Neural cell (in vitro differentiated cells): ENCODE data around the gene SYTL5. TPM values are rescaled to one million over a fixed set of nuclear protein-coding genes. Genes with fewer than 3 reads are reported as not detected.
A peak's percentile ranks its signal among the peaks of the same experiment; 100 is the strongest.

Source experiments
- H2AFZ ChIP-seq: fragments of 200-600, 300-800 bp; sonication (generic), shearing (Covaris generic); 2 replicates; pipeline ENCODE4 v1.6.0; 2014; ENCODE audit warnings: low read depth, mild to moderate bottlenecking, antibody characterized with exemption, low read length, moderate library complexity
- H3F3A ChIP-seq: fragments of 200-600 bp; shearing (Covaris generic); 2 replicates; pipeline ENCODE4 v1.6.1; 2016; ENCODE audit warnings: mild to moderate bottlenecking, moderate library complexity, mixed read lengths, antibody characterized with exemption, low read length; ENCODE audit not compliant: insufficient read depth, poor library complexity, severe bottlenecking
- H3K27ac ChIP-seq: fragments of 200-600, 300-800 bp; sonication (generic), shearing (Covaris generic); 2 replicates; pipeline ENCODE4 v1.5.1; 2014; ENCODE audit warnings: mild to moderate bottlenecking, low read length, moderate library complexity
- H3K27me3 ChIP-seq: fragments of 300-800, 200-600 bp; sonication (generic), shearing (Covaris generic); 2 replicates; pipeline ENCODE4 v1.6.0; 2014; ENCODE audit warnings: mild to moderate bottlenecking, low read depth, low read length, moderate library complexity; ENCODE audit not compliant: insufficient read depth
- H3K36me3 ChIP-seq: fragments of 300-800, 200-600 bp; sonication (generic), shearing (Covaris generic); 2 replicates; pipeline ENCODE4 v1.5.1; 2014; ENCODE audit warnings: mild to moderate bottlenecking, antibody characterized with exemption, low read length, moderate library complexity; ENCODE audit not compliant: insufficient read depth
- H3K4me2 ChIP-seq: fragments of 300-800, 200-600 bp; sonication (generic), shearing (Covaris generic); 2 replicates; pipeline ENCODE4 v1.6.0; 2014; ENCODE audit warnings: mild to moderate bottlenecking, low read length
- H3K4me3 ChIP-seq: fragments of 300-800, 200-600 bp; sonication (generic), shearing (Covaris generic); 2 replicates; pipeline ENCODE4 v1.5.1; 2014; ENCODE audit warnings: mild to moderate bottlenecking, low read length, moderate library complexity
- H3K79me2 ChIP-seq: fragments of 200-600 bp; shearing (Covaris generic); replicated peaks from 2 replicates; pipeline ENCODE4 v1.6.0; 2014; ENCODE audit warnings: mild to moderate bottlenecking, low read length, moderate library complexity; ENCODE audit not compliant: insufficient read depth
- H3K9ac ChIP-seq: fragments of 300-800, 200-600 bp; sonication (generic), shearing (Covaris generic); 2 replicates; pipeline ENCODE4 v1.6.1; 2016; ENCODE audit warnings: mild to moderate bottlenecking, low read length, mixed read lengths
- H3K9me2 ChIP-seq: fragments of 200-600 bp; shearing (Covaris generic); 2 replicates; pipeline ENCODE4 v1.6.1; 2016; ENCODE audit warnings: mild to moderate bottlenecking, low read length, mixed read lengths; ENCODE audit not compliant: insufficient read depth
- H3K9me3 ChIP-seq: fragments of 200-600, 300-800 bp; sonication (generic), shearing (Covaris generic); 2 replicates; pipeline ENCODE4 v1.6.1; 2016; ENCODE audit warnings: mild to moderate bottlenecking, mixed run types, low read length, moderate library complexity, mixed read lengths
- H4K20me1 ChIP-seq: fragments of 200-600 bp; shearing (Covaris generic); 2 replicates; pipeline ENCODE4 v1.6.1; 2016; ENCODE audit warnings: mild to moderate bottlenecking, mixed run types; ENCODE audit not compliant: insufficient read depth
- EP300 ChIP-seq: fragments of 450-650 bp; conservative IDR thresholded peaks from 2 replicates; pipeline ENCODE4 v1.6.1; 2014; ENCODE audit warnings: antibody characterized with exemption, mild to moderate bottlenecking, moderate library complexity; ENCODE audit not compliant: poor library complexity, severe bottlenecking
- EZH2 ChIP-seq: fragments of 200-600, 300-800 bp; shearing (Covaris generic), sonication (generic); IDR thresholded peaks from 2 replicates; pipeline ENCODE4 v1.6.1; 2014; ENCODE audit warnings: antibody characterized with exemption, low read length, borderline replicate concordance, mild to moderate bottlenecking; ENCODE audit not compliant: insufficient read depth, poor library complexity, severe bottlenecking
- MXI1 ChIP-seq: fragments of 450-650 bp; conservative IDR thresholded peaks from 2 replicates; pipeline ENCODE4 v1.6.1; 2014; ENCODE audit warnings: antibody characterized with exemption, mild to moderate bottlenecking; ENCODE audit not compliant: poor library complexity, severe bottlenecking
- POLR2AphosphoS5 ChIP-seq: IDR thresholded peaks from 2 replicates; pipeline ENCODE4 v1.6.1; 2012
- RAD21 ChIP-seq: fragments of 450-650 bp; conservative IDR thresholded peaks from 2 replicates; pipeline ENCODE4 v1.6.1; 2014; ENCODE audit warnings: antibody characterized with exemption, mild to moderate bottlenecking, moderate library complexity
- SMC3 ChIP-seq: fragments of 450-650 bp; conservative IDR thresholded peaks from 2 replicates; pipeline ENCODE4 v1.6.1; 2014; ENCODE audit warnings: antibody characterized with exemption, mild to moderate bottlenecking, moderate library complexity; ENCODE audit not compliant: poor library complexity
- TAF1 ChIP-seq: IDR thresholded peaks from 2 replicates; pipeline ENCODE4 v1.6.1; 2012; ENCODE audit warnings: low read depth
- polyA plus RNA-seq: library from polyadenylated mRNA; depleted of rRNA; stranded (reverse); fragments of >200 nt; gene quantifications from 2 replicates; pipeline ENCODE4 v1.2.3, GENCODE V29; 2014
- TF ChIP-seq, protein P1 (sequence below): IDR thresholded peaks from 2 replicates; pipeline ENCODE4 v1.6.1; 2012; ENCODE audit warnings: borderline replicate concordance
- TF ChIP-seq, protein P2 (sequence below): fragments of 450-650 bp; IDR thresholded peaks from 2 replicates; pipeline ENCODE4 v1.5.1; 2014; ENCODE audit warnings: antibody characterized with exemption, mild to moderate bottlenecking, moderate library complexity; ENCODE audit not compliant: poor library complexity, severe bottlenecking

Gene SYTL5
- polyA plus RNA-seq, 1 donor from 2014 or later: 1.0 TPM

- Histone ChIP-seq H3K9me3 (no peaks in the 10 kb centered on the region), H3F3A (no peaks in the 10 kb centered on the region), H3K27me3 (no peaks in the 10 kb centered on the region), H4K20me1 (no peaks in the 10 kb centered on the region), H3K9me2 (no peaks in the 10 kb centered on the region), H3K79me2 (no peaks in the 10 kb centered on the region), H3K36me3 (no peaks in the 10 kb centered on the region), H2AFZ (no peak overlapping the region), H3K9ac (no peak overlapping the region), H3K4me2 (no peak overlapping the region), H3K27ac (no peak overlapping the region), H3K4me3 (no peak overlapping the region)
- no peak for TF ChIP-seq SMC3
- TF ChIP-seq MXI1: no peak
- TF ChIP-seq POLR2AphosphoS5: no peak
- TF ChIP-seq, protein P1, sequence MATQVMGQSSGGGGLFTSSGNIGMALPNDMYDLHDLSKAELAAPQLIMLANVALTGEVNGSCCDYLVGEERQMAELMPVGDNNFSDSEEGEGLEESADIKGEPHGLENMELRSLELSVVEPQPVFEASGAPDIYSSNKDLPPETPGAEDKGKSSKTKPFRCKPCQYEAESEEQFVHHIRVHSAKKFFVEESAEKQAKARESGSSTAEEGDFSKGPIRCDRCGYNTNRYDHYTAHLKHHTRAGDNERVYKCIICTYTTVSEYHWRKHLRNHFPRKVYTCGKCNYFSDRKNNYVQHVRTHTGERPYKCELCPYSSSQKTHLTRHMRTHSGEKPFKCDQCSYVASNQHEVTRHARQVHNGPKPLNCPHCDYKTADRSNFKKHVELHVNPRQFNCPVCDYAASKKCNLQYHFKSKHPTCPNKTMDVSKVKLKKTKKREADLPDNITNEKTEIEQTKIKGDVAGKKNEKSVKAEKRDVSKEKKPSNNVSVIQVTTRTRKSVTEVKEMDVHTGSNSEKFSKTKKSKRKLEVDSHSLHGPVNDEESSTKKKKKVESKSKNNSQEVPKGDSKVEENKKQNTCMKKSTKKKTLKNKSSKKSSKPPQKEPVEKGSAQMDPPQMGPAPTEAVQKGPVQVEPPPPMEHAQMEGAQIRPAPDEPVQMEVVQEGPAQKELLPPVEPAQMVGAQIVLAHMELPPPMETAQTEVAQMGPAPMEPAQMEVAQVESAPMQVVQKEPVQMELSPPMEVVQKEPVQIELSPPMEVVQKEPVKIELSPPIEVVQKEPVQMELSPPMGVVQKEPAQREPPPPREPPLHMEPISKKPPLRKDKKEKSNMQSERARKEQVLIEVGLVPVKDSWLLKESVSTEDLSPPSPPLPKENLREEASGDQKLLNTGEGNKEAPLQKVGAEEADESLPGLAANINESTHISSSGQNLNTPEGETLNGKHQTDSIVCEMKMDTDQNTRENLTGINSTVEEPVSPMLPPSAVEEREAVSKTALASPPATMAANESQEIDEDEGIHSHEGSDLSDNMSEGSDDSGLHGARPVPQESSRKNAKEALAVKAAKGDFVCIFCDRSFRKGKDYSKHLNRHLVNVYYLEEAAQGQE: no peak
- no peak for TF ChIP-seq EZH2
- TF ChIP-seq, protein P2, sequence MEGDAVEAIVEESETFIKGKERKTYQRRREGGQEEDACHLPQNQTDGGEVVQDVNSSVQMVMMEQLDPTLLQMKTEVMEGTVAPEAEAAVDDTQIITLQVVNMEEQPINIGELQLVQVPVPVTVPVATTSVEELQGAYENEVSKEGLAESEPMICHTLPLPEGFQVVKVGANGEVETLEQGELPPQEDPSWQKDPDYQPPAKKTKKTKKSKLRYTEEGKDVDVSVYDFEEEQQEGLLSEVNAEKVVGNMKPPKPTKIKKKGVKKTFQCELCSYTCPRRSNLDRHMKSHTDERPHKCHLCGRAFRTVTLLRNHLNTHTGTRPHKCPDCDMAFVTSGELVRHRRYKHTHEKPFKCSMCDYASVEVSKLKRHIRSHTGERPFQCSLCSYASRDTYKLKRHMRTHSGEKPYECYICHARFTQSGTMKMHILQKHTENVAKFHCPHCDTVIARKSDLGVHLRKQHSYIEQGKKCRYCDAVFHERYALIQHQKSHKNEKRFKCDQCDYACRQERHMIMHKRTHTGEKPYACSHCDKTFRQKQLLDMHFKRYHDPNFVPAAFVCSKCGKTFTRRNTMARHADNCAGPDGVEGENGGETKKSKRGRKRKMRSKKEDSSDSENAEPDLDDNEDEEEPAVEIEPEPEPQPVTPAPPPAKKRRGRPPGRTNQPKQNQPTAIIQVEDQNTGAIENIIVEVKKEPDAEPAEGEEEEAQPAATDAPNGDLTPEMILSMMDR: no peak
- TF ChIP-seq TAF1: no peak
- TF ChIP-seq RAD21: no peak
- no peak for TF ChIP-seq EP300
These were observed 63.6 kb downstream of the SYTL5 start for GRCh38 chrX:38069991-38070390.

- TF ChIP-seq, protein P1: peak; percentile 11
- TF ChIP-seq, protein P2: no peak
- TF ChIP-seq MXI1: no peak
- Histone ChIP-seq H3K9me2 (no peaks in the 10 kb centered on the region), H3K4me2 (no peak overlapping the region)
These were observed 73.1 kb downstream of the SYTL5 start for GRCh38 chrX:38079463-38079862.

More at GRCh38 chrX:38079463-38079862, 73.1 kb downstream of the SYTL5 start:
- H3K4me3 ChIP-seq: no peak overlapping the region
- no peaks in the 10 kb centered on the region for H3K9me3 ChIP-seq
- H3F3A ChIP-seq: no peaks in the 10 kb centered on the region
- no peaks in the 10 kb centered on the region for H4K20me1 ChIP-seq
- H2AFZ ChIP-seq: no peak overlapping the region
- H3K27ac ChIP-seq: no peak overlapping the region
- H3K27me3 ChIP-seq: no peaks in the 10 kb centered on the region
- no peak overlapping the region for H3K9ac ChIP-seq
- H3K79me2 ChIP-seq: no peaks in the 10 kb centered on the region
- H3K36me3 ChIP-seq: no peaks in the 10 kb centered on the region
